Measurements from ENCODE around the gene DDX3X. TPM values are rescaled to one million over a fixed set of nuclear protein-coding genes. Genes with fewer than 3 reads are reported as not detected.

Gene DDX3X
- total and polyA plus RNA-seq, 9 of the 15 experiments (the other 6 are each of a cell fraction or from before 2014, with no cell fraction given) = 51.3 to 232 (median 138) TPM

- TF ChIP-seq KAT2B (IDR thresholded peaks at IDR 0.05; ENCODE audit: low read depth, low read length) = no peak
- peak; percentile 51; the same call in 1 of the 2 replicates for TF ChIP-seq TEAD4 (IDR thresholded peaks at IDR 0.05; ENCODE audit: low read length)
- TF ChIP-seq TEAD4 (CRISPR knock-in tag; IDR thresholded peaks at IDR 0.05; ENCODE audit: borderline replicate concordance) = no peak
- TF ChIP-seq AFF1 (IDR thresholded peaks at IDR 0.05; ENCODE audit: low read depth in 1 of 2, partially characterized antibody in 2 of 2) = no peak
- 0 out of 2 replicates have a peak, but pooled peaks have one; percentile 29 for TF ChIP-seq ZHX1 (conservative IDR thresholded peaks at IDR 0.05; ENCODE audit: low read length)
- TF ChIP-seq ZNF280B (CRISPR knock-in tag; IDR thresholded peaks at IDR 0.05) = no peak
- no peak for TF ChIP-seq ZBTB5 (IDR thresholded peaks at IDR 0.05)
Measured at GRCh38 chrX:41333744-41334362, at the start of gene DDX3X (continued).
